ENCODE results near the gene AURKAIP1. TPM values are rescaled to one million over a fixed set of nuclear protein-coding genes. Genes with fewer than 3 reads are reported as not detected.

AURKAIP1 gene
- total and polyA plus RNA-seq, 2 of the 13 experiments (the other 11 are each of a cell fraction or from before 2014, with no cell fraction given) = 69.5 to 175 TPM

GRCh38 chr1:1334835-1335234 lies 40.2 kb downstream of the AURKAIP1 start (continued):
- TF ChIP-seq ZNF800 (CRISPR knock-in tag; IDR thresholded peaks at IDR 0.05) (no peak), ZIK1 (CRISPR knock-in tag; IDR thresholded peaks at IDR 0.05; ENCODE audit: borderline replicate concordance, low read depth) (no peak), ZNF777 (CRISPR knock-in tag; IDR thresholded peaks at IDR 0.05) (no peak), PCBP1 (IDR thresholded peaks at IDR 0.05; ENCODE audit: borderline replicate concordance, low read depth, low read length) (no peak), MTA1 (CRISPR knock-in tag; IDR thresholded peaks at IDR 0.05; ENCODE audit: borderline replicate concordance) (no peak), ZNF589 (CRISPR knock-in tag; conservative IDR thresholded peaks at IDR 0.05) (peak; percentile 69; the same call in 1 of the 2 replicates), KDM5B (CRISPR knock-in tag; IDR thresholded peaks at IDR 0.05; ENCODE audit: borderline replicate concordance) (peak; percentile 82; the same call in 1 of the 2 replicates), JUN (CRISPR knock-in tag; IDR thresholded peaks at IDR 0.05) (no peak), ZNF616 (CRISPR knock-in tag; IDR thresholded peaks at IDR 0.05; ENCODE audit: low read depth) (0 out of 2 replicates have a peak, but pooled peaks have one; percentile 52), BCLAF1 (IDR thresholded peaks at IDR 0.05) (no peak), NFATC3 (CRISPR knock-in tag; IDR thresholded peaks at IDR 0.05) (no peak), MAFG (CRISPR knock-in tag; IDR thresholded peaks at IDR 0.05) (no peak), SYNCRIP (IDR thresholded peaks at IDR 0.05; ENCODE audit: insufficient read depth, low read depth, low read length) (no peak), ZNF574 (CRISPR knock-in tag; IDR thresholded peaks at IDR 0.05) (0 out of 2 replicates have a peak, but pooled peaks have one; percentile 29), ZMYM4 (CRISPR knock-in tag; IDR thresholded peaks at IDR 0.05) (no peak), FOXC1 (CRISPR knock-in tag; IDR thresholded peaks at IDR 0.05; ENCODE audit: borderline replicate concordance) (no peak), ZNF136 (CRISPR knock-in tag; IDR thresholded peaks at IDR 0.05; ENCODE audit: low read depth) (no peak), SRY (CRISPR knock-in tag; IDR thresholded peaks at IDR 0.05) (peak; percentile 84; the same call in 1 of the 2 replicates), MED13 (CRISPR knock-in tag; IDR thresholded peaks at IDR 0.05) (peak; percentile 72), DBP (CRISPR knock-in tag; IDR thresholded peaks at IDR 0.05; ENCODE audit: not compliant biosample characterization) (no peak), TFAP4 (IDR thresholded peaks at IDR 0.05; ENCODE audit: borderline replicate concordance, low read depth) (no peak), ZNF766 (CRISPR knock-in tag; IDR thresholded peaks at IDR 0.05; ENCODE audit: borderline replicate concordance) (no peak)
